ENCODE measurements around the gene ZNF646.
A peak's percentile ranks its signal among the peaks of the same experiment; 100 is the strongest.

Gene ZNF646

GRCh38 chr16:31067342-31067741 is 6.9 kb upstream of the ZNF646 start:
- FAIRE-seq (no peak), DNase-seq (ENCODE audit: insufficient read length, low spot score) (no peak)
- TF ChIP-seq, protein P1, sequence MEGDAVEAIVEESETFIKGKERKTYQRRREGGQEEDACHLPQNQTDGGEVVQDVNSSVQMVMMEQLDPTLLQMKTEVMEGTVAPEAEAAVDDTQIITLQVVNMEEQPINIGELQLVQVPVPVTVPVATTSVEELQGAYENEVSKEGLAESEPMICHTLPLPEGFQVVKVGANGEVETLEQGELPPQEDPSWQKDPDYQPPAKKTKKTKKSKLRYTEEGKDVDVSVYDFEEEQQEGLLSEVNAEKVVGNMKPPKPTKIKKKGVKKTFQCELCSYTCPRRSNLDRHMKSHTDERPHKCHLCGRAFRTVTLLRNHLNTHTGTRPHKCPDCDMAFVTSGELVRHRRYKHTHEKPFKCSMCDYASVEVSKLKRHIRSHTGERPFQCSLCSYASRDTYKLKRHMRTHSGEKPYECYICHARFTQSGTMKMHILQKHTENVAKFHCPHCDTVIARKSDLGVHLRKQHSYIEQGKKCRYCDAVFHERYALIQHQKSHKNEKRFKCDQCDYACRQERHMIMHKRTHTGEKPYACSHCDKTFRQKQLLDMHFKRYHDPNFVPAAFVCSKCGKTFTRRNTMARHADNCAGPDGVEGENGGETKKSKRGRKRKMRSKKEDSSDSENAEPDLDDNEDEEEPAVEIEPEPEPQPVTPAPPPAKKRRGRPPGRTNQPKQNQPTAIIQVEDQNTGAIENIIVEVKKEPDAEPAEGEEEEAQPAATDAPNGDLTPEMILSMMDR (IDR thresholded peaks at IDR 0.05; ENCODE audit: insufficient read depth, missing control alignments): no peak

DNA sequence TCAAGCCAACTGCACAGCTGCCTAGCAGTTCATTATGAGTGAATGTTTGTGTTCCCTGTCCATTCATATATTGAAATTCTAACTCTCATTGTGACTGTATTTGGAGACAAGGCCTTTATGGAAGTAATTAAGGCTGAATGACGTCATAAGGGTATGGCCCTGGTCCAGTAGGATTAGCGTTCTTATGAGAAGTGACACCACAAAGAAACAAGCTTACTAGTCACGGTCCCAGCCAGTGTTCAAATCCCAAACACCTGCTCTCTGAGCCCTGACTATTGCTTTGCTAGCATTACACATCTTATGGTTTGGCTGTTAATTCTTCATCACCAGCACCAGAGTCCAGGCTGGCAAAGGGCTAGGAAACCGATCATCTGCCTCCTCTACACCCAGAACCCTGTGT is 2.4 kb upstream of the ZNF646 start:
- TF ChIP-seq, protein P1 (IDR thresholded peaks at IDR 0.05; ENCODE audit: insufficient read depth, missing control alignments): no peak
- no peak for DNase-seq (ENCODE audit: insufficient read length, low spot score)
- FAIRE-seq: no peak

DNA sequence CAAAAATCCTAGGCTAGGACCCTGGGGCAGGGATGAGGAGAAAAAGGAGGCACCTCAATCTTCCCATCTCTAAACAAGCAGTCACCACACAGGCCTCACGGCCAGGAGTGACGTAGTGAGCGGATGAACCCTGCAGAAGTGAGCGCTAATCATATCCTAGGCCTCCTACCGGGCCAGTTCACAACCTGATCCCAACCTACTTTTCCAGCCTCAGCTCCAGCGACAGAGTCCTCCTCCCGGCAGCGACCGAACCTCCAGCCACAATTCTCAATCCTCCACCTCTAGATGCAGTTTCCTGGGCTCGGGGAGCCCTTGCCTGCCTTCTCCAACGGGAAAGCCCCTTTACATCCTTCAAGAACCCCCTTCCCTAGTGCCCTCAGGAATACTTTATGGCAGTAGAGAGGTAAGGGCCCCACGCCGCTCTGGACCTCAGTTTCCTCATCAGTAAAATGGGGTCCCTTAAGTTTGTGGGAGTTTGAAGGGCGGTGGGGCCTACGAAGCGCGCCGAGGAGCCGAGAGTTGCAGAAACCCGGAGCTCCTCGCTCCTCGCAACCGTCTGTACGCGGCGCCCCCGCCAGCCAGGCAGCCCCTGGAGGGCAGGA is 1.6 kb upstream of the ZNF646 start:
- no peak for FAIRE-seq
- TF ChIP-seq, protein P1 (IDR thresholded peaks at IDR 0.05; ENCODE audit: insufficient read depth, missing control alignments): no peak
- DNase-seq (ENCODE audit: insufficient read length, low spot score): no peak

- TF ChIP-seq, protein P1 (IDR thresholded peaks at IDR 0.05; ENCODE audit: insufficient read depth, missing control alignments): no peak
- DNase-seq (ENCODE audit: insufficient read length, low spot score): peak; percentile 74
- no peak for FAIRE-seq
Observed at GRCh38 chr16:31073142-31073969, 866 bp upstream of the ZNF646 start.

DNA sequence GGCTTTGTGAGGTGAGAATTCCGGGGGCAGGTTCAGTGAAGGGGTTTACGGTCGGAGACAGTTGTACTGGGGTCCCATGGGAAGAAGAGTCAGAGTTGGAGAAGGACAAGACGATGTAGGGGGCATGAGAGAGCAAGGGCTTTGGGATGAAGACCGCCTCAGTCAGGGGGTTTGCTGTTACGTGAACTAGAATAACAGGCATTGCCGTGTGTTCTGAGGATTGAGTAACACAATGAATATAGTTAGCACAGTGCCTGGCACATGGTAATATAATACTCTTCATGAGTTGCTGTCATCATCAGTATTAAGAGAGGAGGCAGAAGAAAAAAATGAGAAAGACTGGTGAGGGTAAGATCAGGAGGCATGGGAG is 577 bp downstream of the ZNF646 start:
- TF ChIP-seq, protein P1 (IDR thresholded peaks at IDR 0.05; ENCODE audit: insufficient read depth, missing control alignments): no peak
- FAIRE-seq (no peak), DNase-seq (ENCODE audit: insufficient read length, low spot score) (no peak)

GRCh38 chr16:31076319-31076718 is 2.1 kb downstream of the ZNF646 start:
- TF ChIP-seq, protein P1 (IDR thresholded peaks at IDR 0.05; ENCODE audit: insufficient read depth, missing control alignments): no peak
- FAIRE-seq (no peak), DNase-seq (ENCODE audit: insufficient read length, low spot score) (no peak)

GRCh38 chr16:31077024-31077423 is 2.8 kb downstream of the ZNF646 start:
- no peak for FAIRE-seq
- TF ChIP-seq, protein P1 (IDR thresholded peaks at IDR 0.05; ENCODE audit: insufficient read depth, missing control alignments): no peak
- no peak for DNase-seq (ENCODE audit: insufficient read length, low spot score)

Measured in D721Med (cell line).